CD4-positive, CD25-positive, alpha-beta regulatory T cell (primary cell): ENCODE results near the gene OPALIN. TPM values are rescaled to one million over a fixed set of nuclear protein-coding genes. Genes with fewer than 3 reads are reported as not detected.

Experiments
- ATAC-seq, 2 donors: fragments of 150-1000 bp; cut with Tn5 transposase; one replicate each; pipeline ENCODE4 v1.10.0; 2021; ENCODE audit warnings: low read depth in 2 of 2, moderate number of reproducible peaks in 2 of 2, moderate library complexity in 1 of 2
- DNase-seq, 3 donors: peaks; one replicate each; pipeline versions ENCODE4 v3.0.0 to v3.0.0-alpha.2; 2012 to 2022; ENCODE audit warnings: mixed read lengths in 1 of 3
- H3K27ac ChIP-seq: one replicate; pipeline ENCODE4 v1.7.0; 2013; ENCODE audit warnings: mild to moderate bottlenecking, low read length; ENCODE audit not compliant: insufficient read depth, poor library complexity, severe bottlenecking
- H3K27me3 ChIP-seq: one replicate; pipeline ENCODE4 v1.7.0; 2013; ENCODE audit warnings: low read length; ENCODE audit not compliant: control insufficient read depth, insufficient read depth
- H3K36me3 ChIP-seq: one replicate; pipeline ENCODE4 v1.7.0; 2013; ENCODE audit warnings: mild to moderate bottlenecking, low read length, moderate library complexity; ENCODE audit not compliant: control insufficient read depth, insufficient read depth
- H3K4me1 ChIP-seq: 2 replicates; pipeline ENCODE4 v1.7.0; 2013; ENCODE audit warnings: mild to moderate bottlenecking, low read length; ENCODE audit not compliant: insufficient read depth, control insufficient read depth, poor library complexity, severe bottlenecking
- H3K4me3 ChIP-seq: one replicate; pipeline ENCODE4 v1.7.0; 2013; ENCODE audit warnings: low read depth, mild to moderate bottlenecking, low read length, moderate library complexity
- H3K9me3 ChIP-seq, 2 experiments: 1 replicate in 1 of 2; 2 replicates in 1 of 2; pipeline ENCODE4 v1.7.0; 2013; ENCODE audit warnings: low read length in 2 of 2, mild to moderate bottlenecking in 1 of 2, moderate library complexity in 1 of 2; ENCODE audit not compliant: control insufficient read depth in 2 of 2
- H3K27ac Mint-ChIP-seq, 3 donors: one replicate each; pipeline ENCODE4 v1.8.0; 2020 to 2022; ENCODE audit warnings: mild to moderate bottlenecking in 3 of 3, mixed read lengths in 3 of 3, moderate library complexity in 2 of 3
- H3K27me3 Mint-ChIP-seq: one replicate; pipeline ENCODE4 v1.8.0; 2022; ENCODE audit warnings: mild to moderate bottlenecking, mixed read lengths
- H3K36me3 Mint-ChIP-seq: one replicate; pipeline ENCODE4 v1.8.0; 2020; ENCODE audit warnings: mixed read lengths
- H3K4me1 Mint-ChIP-seq, 4 donors: one replicate each; pipeline ENCODE4 v1.8.0; 2020 to 2022; ENCODE audit warnings: mixed read lengths in 4 of 4, mild to moderate bottlenecking in 1 of 4
- H3K4me3 Mint-ChIP-seq, 4 donors: one replicate each; pipeline ENCODE4 v1.8.0; 2020 to 2022; ENCODE audit warnings: mild to moderate bottlenecking in 4 of 4, mixed read lengths in 4 of 4, moderate library complexity in 3 of 4
- H3K9me3 Mint-ChIP-seq, 7 donors: one replicate each; pipeline ENCODE4 v1.8.0; 2020 to 2022; ENCODE audit warnings: mixed read lengths in 7 of 7, mild to moderate bottlenecking in 3 of 7, moderate library complexity in 2 of 7
- polyA plus RNA-seq, 4 donors: library from polyadenylated mRNA; unstranded; fragments of 300-500 nt; fragmentation: Illumina TruSeq; gene quantifications; one replicate each; pipeline ENCODE4 v1.2.3, GENCODE V29; 2021
- total RNA-seq: library from RNA; stranded (reverse); gene quantifications from one replicate; pipeline ENCODE4 v1.2.3, GENCODE V29; 2022

OPALIN gene
- total and polyA plus RNA-seq, 5 donors from 2014 or later, result not detected

GRCh38 chr10:96342402-96342801 is 16.4 kb downstream of the OPALIN start:
- peaks cover 0 to 3% (median 0%) of the 10 kb centered on the region in 4 donors for H3K4me1 Mint-ChIP-seq
- Histone ChIP-seq H3K27ac (no peak overlapping the region), H3K4me1 (no peaks in the 10 kb centered on the region), H3K9me3 (peaks cover 6 to 7% of the 10 kb centered on the region in 2 experiments), H3K4me3 (no peak overlapping the region), H3K27me3 (no peaks in the 10 kb centered on the region), H3K36me3 (no peaks in the 10 kb centered on the region)
- H3K27me3 Mint-ChIP-seq, result peaks cover 31% of the 10 kb centered on the region
- H3K4me3 Mint-ChIP-seq, result no peak overlapping the region
- peaks cover 0 to 8% (median 2%) of the 10 kb centered on the region in 7 donors for H3K9me3 Mint-ChIP-seq
- DNase-seq, result no peak
- H3K36me3 Mint-ChIP-seq, result peaks cover 4% of the 10 kb centered on the region
- H3K27ac Mint-ChIP-seq, result no peak overlapping the region
- ATAC-seq, result no peak

GRCh38 chr10:96341219-96342182 is 17.3 kb downstream of the OPALIN start:
- ATAC-seq, result no peak
- Mint-ChIP-seq H3K27ac (no peak overlapping the region), H3K27me3 (peaks cover 31% of the 10 kb centered on the region), H3K9me3 (peaks cover 0 to 7% (median 0%) of the 10 kb centered on the region in 7 donors), H3K36me3 (peaks cover 4% of the 10 kb centered on the region), H3K4me1 (peaks cover 0 to 3% (median 0%) of the 10 kb centered on the region in 4 donors), H3K4me3 (no peak overlapping the region)
- DNase-seq, result no peak
- no peaks in the 10 kb centered on the region for H3K36me3 ChIP-seq
- peaks cover 5 to 7% of the 10 kb centered on the region in 2 experiments for H3K9me3 ChIP-seq
- no peak overlapping the region for H3K27ac ChIP-seq
- H3K4me1 ChIP-seq, result no peaks in the 10 kb centered on the region
- no peak overlapping the region for H3K4me3 ChIP-seq
- H3K27me3 ChIP-seq, result no peaks in the 10 kb centered on the region

DNA sequence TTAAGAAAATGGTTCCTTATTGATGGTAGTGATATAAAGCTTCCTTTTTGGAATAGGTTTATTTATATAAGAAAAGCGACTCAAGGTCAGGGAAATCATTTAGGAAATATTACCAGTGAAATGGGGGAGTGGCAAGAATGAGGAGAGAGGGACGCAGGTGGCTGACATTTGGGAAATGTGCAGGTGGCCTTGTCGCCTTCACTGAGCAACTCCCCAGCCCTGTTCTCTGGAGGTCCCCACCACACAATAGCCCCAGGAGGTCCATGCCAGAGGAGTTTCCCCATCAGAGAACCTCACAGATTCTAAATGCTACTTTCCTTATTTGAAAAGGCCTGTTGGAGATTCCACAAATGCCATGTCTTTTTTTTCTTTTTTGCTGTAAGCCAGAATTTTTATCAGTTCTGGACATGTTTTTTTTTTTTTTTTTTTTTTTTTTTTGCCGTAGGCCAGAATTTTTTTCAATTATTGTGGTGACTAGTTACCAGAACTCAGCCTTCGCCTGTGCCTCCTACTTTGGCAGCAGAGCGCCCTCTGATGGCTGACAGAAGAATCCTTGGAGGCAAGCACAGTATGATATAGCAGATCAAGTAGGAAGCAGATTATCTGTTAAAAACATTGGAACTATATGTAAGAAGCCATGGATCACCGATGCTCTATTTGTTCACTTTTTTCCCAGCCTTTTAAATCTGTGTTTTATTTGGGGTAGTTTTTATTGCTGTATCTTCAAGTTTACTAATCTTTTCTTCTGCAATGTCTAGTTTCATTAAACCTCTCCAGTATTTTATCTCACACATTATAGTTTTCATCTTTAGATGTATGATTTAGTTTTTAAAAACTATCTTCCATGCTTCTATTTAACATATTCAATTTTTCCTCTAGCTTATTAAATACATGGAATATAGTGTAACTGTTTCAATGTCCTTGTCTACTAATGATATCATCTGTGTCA is 18.6 kb downstream of the OPALIN start:
- Mint-ChIP-seq H3K36me3 (peaks cover 4% of the 10 kb centered on the region), H3K27ac (peak overlapping the region in 2 of 3 donors; percentile 18 to 49), H3K4me3 (no peak overlapping the region)

DNA sequence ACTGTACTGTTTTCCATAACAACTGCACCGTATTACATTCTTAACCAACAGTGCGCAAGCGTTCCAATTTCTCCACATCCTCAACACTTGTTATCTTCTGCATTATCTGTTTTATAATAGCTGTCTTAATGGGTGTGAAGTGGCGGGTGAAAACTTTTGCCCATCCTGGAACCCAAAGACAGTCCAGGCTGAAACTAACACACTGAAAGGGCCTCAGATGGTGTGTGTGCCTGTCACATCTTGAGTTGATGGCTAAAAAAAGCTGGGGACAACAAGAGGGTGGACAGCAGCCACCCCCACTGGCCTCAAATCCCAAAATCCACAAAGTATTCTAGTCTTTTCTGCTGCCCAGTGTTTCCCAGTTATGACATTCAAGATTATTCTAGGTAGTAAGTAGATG is 19.4 kb downstream of the OPALIN start:
- Mint-ChIP-seq H3K4me3 (no peak overlapping the region), H3K27me3 (peaks cover 35% of the 10 kb centered on the region), H3K27ac (no peak overlapping the region), H3K36me3 (peaks cover 4% of the 10 kb centered on the region), H3K4me1 (peaks cover 0 to 14% (median 7%) of the 10 kb centered on the region in 4 donors), H3K9me3 (no peaks in the 10 kb centered on the region)
- H3K27me3 ChIP-seq, result peaks cover 4% of the 10 kb centered on the region
- ATAC-seq, result no peak
- H3K4me1 ChIP-seq, result no peaks in the 10 kb centered on the region
- DNase-seq, result no peak
- H3K4me3 ChIP-seq, result no peak overlapping the region
- no peaks in the 10 kb centered on the region for H3K9me3 ChIP-seq
- H3K36me3 ChIP-seq, result no peaks in the 10 kb centered on the region
- H3K27ac ChIP-seq, result no peak overlapping the region

More for the DNA sequence above, 18.6 kb downstream of the OPALIN start:
- Mint-ChIP-seq H3K9me3 (no peaks in the 10 kb centered on the region), H3K27me3 (peaks cover 35% of the 10 kb centered on the region), H3K4me1 (peaks cover 0 to 8% (median 2%) of the 10 kb centered on the region in 4 donors)
- Histone ChIP-seq H3K4me3 (no peak overlapping the region), H3K27ac (no peak overlapping the region), H3K36me3 (no peaks in the 10 kb centered on the region), H3K4me1 (no peaks in the 10 kb centered on the region), H3K27me3 (peaks cover 4% of the 10 kb centered on the region), H3K9me3 (no peaks in the 10 kb centered on the region)
- DNase-seq (peak; percentile 34 to 72 (median 62)), ATAC-seq (peak; percentile 65 to 74)

GRCh38 chr10:96338279-96338925 is 20.4 kb downstream of the OPALIN start:
- no peak overlapping the region for H3K27ac ChIP-seq
- H3K27me3 Mint-ChIP-seq, result peaks cover 33% of the 10 kb centered on the region
- no peaks in the 10 kb centered on the region for H3K9me3 Mint-ChIP-seq
- H3K4me1 ChIP-seq, result peaks cover 8% of the 10 kb centered on the region
- H3K9me3 ChIP-seq, result no peaks in the 10 kb centered on the region
- H3K4me3 ChIP-seq, result no peak overlapping the region
- H3K27ac Mint-ChIP-seq, result no peak overlapping the region
- H3K4me1 Mint-ChIP-seq, result peaks cover 3 to 21% (median 14%) of the 10 kb centered on the region in 4 donors
- H3K36me3 ChIP-seq, result no peaks in the 10 kb centered on the region
- H3K27me3 ChIP-seq, result peaks cover 7% of the 10 kb centered on the region
- H3K36me3 Mint-ChIP-seq, result no peaks in the 10 kb centered on the region
- DNase-seq (no peak), ATAC-seq (no peak)
- no peak overlapping the region for H3K4me3 Mint-ChIP-seq

DNA sequence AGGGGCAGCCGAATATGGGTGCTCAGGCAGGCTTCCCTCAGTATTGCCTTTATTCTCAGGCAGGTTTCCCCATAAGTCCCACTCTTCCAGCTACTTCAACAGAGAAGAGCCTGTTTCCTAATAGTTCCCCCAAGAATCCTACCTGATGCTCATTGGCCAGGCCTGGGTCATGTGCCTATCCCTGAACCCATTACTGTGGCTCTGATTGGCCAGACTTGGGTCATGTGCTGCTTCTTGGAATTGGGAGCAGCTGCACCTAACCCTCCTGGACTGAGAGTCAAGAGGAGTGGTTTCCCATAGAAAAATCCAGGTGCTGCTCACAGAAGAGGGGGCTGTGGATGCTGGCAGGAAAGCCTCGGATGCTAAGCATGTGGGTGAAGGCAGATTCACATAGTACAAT is 21.7 kb downstream of the OPALIN start:
- Mint-ChIP-seq H3K4me1 (peaks cover 10 to 34% (median 26%) of the 10 kb centered on the region in 4 donors), H3K27ac (no peak overlapping the region), H3K36me3 (no peaks in the 10 kb centered on the region), H3K9me3 (no peaks in the 10 kb centered on the region), H3K4me3 (peak overlapping the region in 1 of 4 donors; percentile 10), H3K27me3 (peaks cover 35% of the 10 kb centered on the region)
- H3K27ac ChIP-seq, result no peak overlapping the region
- peaks cover 7% of the 10 kb centered on the region for H3K27me3 ChIP-seq
- no peak for ATAC-seq
- no peaks in the 10 kb centered on the region for H3K9me3 ChIP-seq
- H3K4me3 ChIP-seq, result no peak overlapping the region
- H3K36me3 ChIP-seq, result no peaks in the 10 kb centered on the region
- DNase-seq, result no peak
- peaks cover 18% of the 10 kb centered on the region for H3K4me1 ChIP-seq
